IPS DF 4.7 (cell line): ENCODE results near the gene ZXDC.

Experiments used
- DNase-seq: peaks from one replicate; pipeline ENCODE4 v3.0.0-alpha.2; 2013; ENCODE audit warnings: low spot score; ENCODE audit errors: extremely low read depth

The ZXDC gene

DNA sequence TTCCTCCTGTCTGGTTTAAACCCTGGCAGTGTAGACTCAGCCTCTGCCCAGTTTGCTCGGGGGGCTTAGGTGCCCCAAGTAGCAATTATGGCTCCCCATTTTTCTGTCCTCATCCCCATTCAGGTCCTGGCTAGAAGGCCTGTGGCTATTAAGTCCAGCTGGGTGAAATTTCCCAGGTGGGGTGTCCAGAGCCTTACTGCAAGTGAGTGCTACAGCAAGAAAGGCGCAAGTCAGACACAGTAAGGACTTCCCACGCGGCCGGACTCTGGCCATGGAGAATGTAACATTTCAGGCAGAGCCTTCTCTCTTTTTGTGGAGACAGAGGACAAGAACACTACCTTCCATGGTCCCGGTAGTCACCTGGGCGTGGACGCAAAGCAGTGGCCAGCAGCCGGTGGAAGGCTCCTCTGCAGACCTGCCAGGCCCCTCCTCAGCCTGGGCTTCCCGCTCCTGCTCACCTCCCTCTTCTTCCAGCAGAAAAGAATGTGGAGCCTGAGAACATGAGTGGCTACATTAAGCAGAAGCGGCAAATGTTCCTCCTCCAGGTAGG lies 57.6 kb downstream of the ZXDC start:
- DNase-seq, result no peak

DNA sequence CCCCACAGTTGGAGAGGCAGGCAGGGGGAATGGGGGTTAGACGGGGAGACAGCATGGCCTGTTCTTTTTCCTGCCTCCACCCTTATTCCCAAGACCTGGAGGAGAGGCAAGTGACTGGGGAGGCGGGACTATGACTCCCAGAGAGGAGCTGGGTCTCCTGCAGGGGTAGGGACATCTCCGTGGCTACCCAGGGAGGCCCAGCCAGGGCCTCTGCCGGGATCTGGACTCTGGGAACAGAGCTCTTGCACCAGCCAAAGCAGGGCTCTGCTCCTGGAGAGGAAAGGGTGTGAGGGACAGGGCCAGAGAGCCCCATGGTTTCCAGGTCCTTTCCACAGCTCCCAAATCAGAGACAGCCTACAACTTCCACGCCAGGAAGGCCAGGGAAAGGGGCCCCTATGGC lies 58.2 kb downstream of the ZXDC start:
- no peak for DNase-seq

DNA sequence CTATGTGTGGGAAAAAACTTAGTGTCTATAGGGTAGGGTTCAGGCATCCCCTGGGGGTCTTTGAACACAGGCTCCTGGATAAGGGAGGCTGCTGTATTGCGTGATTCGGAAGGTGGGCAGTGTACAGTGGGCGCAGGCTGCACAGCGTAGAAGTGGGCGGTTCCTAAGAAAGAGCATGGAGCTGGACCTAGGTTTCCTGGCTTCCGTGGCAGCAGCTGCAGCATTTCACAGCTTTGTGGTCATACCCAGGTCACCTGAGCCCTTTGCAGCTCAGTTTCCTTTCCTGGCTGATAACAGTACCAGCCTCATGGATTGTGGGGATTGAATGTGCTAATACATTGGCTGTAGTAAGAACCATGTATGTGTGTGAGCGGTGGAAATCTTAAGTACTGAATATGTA lies 58.7 kb downstream of the ZXDC start:
- no peak for DNase-seq

DNA sequence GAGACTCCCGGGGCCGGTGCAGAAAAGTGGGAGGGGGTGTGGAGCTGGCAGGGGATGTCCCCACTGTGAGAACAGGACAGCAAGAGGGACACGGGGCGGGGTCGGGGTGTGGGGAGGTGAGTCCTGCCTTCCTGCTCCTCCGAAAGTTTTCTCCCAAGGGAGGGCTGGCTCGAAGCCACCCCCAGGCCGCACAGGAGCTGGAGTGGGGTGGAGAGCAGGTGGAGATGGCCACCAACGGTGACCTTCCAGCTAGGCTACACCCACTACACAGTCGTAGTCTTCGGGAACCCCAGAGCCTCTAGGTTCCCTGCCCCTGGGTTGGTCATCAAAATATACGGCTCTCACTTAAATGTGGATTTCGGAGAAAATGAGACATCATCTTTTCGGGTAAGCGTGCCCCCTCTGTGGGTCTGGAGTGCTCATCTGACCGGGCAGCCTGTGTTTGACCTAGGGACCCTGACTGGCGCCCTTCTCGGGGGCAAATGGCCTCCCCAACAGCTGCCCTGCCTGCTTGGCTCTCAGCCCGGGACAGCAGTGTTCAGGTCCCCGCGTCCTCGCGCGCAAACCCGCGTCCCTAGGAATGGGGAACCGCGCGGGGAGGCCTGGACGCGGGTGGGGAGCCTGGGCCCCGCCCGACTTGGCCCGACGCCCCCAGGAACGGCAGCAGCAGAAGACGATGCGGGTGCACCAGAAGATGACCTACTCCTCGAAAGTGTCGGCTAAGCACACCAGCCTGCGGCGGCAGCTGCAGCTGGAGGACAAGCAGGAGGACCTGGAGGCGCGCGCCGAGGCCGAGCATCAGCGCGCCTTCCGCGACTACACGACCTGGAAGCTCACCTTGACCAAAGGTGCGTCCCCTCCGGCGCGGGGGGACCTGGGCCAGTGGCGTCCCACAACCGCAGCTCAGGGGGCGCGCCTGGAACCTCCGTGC lies 59.8 kb downstream of the ZXDC start:
- DNase-seq, result no peak

DNA sequence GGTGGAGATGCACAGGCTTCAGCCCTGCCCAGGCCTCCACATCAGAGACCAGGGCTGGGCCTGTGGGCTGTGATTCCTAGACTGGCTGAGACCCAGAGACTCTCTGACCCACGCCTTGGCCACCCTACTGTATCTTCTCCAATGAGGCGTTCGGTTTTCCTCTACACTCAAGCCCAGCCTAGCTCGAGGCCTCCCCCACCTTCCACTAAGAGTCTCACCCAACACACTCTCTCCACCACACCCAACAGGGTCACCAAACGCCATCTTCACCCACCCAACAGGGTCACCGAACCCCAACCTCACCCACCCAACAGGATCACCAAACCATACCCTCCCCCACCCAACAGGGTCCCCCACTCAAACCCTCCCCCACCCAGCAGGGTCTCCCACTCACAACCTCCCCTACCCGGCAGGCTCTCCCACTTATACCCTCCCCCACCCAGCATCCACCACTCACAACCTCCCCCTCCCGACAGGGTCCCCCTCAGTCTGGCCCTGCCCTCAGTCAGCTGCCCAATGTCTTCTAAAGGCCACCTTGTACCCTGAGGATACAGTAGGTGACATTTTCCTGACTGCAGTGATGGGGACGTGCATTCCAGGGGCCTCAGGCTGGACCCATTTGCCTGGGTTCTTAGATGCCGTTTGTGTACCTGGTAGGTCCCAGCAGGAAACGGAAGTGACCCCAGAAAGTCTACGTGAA lies 60.6 kb downstream of the ZXDC start:
- DNase-seq, result no peak

DNA sequence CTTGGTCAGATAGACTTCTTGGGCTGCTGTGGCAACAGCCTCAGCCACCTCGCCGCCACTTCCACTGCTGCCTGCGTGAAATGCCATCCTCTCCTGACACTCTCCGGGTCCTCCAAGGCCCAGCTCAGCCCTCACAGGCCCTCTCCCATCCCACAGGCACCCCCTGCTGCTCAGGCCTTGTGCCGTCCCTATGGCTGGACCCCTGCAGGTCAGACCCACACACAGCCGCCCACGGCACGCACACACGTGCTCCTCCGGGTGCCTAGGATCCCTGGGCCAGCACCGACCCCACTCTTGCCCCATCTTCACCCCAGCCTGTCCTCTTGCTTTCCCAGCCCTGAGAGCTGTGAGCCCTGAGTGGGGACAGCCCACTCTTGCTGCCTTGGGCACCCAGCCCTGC lies 61.3 kb downstream of the ZXDC start:
- DNase-seq, result no peak

DNA sequence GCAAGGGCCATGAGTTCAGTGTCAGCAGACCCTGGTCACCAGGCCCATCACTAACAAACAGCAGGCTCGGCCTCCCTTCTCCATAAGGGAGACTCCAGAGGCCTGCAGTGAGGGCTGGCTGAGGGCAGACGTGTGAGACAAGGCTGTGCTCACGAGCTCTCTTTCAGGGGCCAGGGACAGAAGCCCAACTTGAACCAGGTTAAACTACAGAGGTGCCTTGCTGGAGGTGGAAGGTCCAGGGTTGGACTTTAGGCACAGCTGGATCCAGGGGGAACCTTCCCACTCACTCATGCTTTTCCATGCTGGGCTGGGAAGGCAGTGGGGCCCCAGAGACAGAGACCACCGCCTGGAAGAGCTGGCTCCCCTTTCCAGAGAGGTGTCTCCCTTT lies 62.0 kb downstream of the ZXDC start:
- no peak for DNase-seq

DNA sequence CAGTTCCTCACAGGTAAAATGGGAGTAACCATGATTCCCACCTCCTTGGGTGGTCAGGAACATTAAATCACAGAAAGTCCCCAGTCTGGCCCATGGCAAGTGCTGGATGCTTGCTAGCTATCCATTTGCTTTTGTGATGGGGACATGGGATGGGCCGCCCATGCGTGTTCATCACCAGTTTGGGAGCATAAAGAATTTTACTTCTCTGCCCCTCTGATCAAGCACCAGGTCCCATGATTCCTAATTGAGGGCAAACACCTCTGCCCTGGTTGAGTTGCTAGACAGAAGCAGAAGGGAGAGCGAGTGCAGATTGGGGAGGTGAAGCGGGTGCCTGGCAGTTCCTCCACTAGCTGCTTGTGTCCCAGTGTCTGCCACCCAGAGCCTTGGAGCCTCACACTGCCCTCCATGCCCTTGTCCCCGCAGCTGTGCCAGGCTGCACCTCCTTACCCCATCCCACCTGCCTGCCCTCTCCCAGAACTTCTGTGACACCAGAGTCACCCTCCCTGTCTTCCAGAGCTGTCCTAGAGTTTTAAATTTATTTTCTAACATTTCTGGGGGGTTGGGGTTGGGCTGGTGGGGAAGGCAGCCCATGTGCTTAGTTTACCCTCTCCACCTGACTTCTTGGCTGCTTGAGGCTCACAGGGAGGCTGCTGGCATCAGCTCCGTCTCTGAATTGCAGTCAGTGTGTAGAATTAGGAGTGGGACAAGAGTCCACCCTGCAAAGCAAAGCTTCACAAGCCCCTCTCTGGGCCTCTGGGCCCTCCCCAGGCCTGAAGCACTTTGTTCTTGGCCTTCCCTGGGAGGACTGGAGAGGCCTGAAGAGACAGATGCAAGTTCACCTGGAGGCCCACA lies 62.6 kb downstream of the ZXDC start:
- DNase-seq, result no peak

DNA sequence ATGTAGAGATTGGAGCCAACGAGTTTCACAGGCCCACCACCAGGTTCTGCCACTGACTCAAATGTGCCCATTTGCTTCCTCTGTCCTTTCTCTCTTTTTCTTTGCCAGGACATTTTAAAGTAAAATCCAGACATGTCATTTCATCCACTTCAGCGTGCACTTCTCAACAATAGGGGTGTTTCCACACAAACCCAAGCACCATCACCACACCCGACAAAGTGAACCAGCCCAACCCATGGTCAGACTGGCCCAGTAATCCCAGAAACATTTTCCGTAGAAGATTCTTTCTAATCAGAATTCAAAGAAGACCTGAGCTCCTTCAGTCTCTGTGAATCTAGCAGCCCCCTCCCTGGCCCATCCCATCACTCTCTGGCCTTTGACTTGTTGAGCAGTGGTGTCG lies 67.6 kb downstream of the ZXDC start:
- no peak for DNase-seq

DNA sequence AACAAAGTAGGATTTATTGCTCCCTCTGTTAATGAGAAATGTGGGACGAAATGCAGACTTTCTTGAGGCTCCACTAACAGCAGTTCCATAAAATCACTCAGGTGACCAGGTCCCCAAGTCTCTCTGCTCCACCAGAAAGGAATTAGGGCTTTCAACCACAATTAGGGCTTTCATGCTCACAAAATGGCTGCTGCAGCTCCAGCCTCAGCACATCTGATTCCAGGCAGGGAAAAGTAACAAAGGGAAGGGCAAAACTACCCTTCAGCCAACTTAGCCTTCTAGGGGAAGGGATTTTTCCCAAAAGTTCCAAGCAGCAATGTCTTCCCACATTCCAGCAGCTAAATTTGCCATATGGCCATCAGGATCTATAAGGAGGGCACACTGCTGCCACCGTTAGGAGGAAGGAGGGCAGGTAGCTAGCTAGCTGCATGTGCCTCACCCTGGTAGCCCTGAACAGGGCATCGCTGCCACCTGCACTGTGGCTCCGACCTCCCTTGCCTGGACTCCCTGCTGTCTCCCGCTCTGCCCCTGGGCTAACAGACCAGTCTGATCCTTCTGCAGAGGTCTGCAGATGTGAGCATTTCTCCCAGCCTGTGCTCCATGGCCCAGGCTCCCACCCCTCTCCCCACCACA lies 68.2 kb downstream of the ZXDC start:
- no peak for DNase-seq

DNA sequence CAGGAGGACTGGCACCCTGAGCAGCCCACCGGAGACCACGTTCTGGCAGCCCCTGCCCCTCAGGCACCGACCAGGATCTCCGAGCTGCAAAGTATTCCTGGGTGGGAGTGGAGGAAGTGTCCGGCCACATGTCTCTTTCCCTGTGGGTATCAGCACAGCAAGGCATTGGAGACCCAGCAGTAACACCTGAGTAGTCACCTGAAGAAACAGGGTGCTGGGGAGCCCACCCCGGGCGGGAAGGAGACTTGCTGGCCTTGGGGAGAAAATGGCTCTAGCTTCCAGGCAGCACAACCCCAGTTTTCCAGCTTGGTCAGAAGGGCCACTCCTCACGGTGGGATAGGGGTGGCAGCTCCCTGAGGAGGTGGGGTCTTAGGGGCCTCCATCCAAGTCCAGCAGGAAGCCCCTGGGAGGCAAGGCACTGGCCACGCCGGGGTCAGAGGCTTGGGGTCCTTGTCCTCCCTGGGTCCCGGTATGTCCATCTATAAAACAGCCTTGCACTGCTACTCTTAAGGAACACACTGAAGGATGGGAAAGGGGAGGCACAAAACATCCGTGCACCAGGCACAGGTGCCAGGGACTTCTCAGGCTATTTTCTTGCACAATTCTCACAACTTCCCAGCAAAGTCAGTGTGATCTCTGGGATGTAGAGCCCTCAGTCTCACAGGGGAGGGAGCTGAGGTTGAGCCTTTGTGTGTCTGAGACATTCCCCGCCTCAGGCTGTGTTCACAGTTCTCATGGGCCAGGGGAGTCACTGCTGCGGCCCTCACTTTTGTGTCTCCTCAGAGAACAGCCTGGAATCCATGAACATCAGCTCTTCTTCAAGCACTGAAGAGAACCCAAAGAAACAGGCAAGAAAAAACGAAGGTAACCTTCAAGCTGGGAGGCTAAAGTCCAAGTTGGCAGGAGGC lies 69.0 kb downstream of the ZXDC start:
- DNase-seq, result no peak

DNA sequence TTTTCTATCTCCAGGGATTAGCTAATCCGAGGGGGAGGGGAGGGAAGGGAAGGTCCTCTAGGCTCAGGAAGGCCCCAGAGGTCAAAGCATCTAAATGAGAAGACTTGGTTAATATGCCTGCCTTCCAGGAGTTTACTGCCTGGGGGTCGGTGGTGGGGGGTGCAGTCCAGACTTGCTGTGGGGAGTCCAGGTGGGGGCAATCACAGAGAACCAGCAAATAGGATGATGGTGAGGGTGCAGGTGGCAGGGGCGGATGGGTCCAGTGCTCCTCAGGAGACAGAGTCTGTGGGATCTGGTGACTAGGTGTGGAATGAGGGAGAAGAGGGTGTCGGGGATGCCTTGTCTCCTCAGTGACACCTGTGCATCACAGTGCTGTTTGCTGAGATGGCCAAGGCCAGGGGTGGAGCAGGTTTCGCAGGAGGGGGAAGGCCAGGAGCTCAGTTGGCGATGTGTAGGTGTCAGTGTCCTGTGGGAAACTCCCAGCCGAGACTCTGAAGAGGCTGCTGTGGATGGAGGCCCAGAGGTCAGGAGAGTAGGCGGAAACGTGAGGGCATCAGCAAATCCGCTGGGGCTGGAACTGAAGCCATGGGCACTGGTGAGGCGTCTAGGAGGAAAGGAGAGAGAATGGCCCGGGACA lies 72.9 kb downstream of the ZXDC start:
- no peak for DNase-seq

DNA sequence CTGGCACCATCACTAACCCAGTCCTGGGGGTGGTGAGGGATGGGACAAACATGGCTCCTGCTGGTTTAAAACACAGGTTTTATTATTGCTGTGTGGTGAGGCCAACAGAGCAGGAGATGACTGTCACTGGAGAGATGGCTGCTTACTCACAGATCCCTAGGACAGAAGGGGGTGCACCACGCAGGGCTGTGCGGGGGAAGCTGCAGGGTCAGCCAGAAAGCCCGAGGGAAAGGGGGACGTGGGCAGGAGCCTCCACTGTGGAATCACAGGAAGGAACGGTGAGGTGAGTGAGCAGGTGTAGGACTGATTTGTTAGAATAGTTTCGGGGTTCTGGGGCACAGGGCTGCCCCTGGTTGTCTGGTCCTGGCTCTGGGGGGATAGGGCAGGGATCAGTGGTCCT lies 73.5 kb downstream of the ZXDC start:
- no peak for DNase-seq

DNA sequence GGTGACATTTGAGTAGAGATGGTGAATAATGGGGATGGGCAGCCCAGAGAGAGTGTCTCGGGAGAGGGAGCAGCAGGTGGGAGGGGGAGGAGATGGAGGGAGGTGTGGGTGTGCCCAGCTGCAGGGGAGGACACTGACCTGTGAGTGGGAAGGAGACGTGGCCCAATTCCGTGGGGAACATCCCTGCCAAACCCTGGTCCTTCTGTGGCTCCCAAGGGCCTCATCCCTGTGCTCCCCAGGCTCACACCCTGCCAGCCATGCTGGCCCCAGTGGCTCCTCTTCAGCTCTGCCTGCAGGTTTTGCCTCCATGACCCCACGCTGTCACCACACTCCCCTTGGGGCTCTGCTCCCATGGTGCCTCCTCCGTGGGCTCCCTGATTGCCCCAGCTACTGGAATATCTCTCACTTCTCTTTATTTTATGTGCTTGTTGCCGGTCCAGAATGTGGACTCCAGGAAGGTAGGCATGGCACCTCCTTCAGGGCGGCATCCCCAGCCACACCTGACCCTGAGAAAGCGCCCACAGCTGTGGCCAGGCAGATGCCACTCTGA lies 74.0 kb downstream of the ZXDC start:
- DNase-seq, result no peak

DNA sequence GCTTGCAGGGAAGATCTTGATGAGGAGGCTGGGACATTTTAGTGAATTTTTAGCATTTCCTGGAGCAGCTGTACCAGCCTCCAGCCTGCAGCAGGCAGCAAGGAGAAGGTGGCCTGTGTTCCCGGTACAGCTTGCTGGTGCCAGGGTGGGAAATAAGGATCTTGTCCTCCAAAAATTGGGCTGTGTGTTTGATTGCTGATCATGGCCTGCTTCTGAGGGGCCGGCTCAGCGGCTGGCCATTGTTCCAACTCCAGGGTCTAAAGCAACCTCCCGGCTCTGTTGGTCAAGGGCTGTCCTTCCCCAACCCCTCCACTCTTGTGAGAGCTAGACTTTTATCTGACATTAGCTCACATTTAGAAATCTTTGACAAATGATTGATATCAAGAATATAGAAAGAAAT lies 75.9 kb downstream of the ZXDC start:
- DNase-seq, result no peak

DNA sequence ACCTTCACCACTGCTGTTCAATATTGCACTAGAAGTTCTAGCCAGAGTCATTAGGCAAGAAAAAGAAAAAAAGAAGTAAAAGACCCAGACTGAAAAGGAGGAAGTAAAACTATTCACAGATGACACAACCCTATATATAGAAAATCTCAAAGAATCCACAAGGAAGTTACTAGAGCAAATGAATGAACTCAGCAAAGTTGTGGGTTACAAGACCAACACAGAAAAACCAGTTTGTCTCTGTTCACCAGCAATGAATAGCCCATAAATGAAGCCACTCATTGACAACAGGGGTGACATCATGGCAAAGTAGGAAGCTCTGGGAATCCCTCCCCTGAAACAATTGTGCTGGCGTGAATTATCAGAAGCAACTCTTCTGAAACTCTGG lies 76.3 kb downstream of the ZXDC start:
- DNase-seq, result no peak

DNA sequence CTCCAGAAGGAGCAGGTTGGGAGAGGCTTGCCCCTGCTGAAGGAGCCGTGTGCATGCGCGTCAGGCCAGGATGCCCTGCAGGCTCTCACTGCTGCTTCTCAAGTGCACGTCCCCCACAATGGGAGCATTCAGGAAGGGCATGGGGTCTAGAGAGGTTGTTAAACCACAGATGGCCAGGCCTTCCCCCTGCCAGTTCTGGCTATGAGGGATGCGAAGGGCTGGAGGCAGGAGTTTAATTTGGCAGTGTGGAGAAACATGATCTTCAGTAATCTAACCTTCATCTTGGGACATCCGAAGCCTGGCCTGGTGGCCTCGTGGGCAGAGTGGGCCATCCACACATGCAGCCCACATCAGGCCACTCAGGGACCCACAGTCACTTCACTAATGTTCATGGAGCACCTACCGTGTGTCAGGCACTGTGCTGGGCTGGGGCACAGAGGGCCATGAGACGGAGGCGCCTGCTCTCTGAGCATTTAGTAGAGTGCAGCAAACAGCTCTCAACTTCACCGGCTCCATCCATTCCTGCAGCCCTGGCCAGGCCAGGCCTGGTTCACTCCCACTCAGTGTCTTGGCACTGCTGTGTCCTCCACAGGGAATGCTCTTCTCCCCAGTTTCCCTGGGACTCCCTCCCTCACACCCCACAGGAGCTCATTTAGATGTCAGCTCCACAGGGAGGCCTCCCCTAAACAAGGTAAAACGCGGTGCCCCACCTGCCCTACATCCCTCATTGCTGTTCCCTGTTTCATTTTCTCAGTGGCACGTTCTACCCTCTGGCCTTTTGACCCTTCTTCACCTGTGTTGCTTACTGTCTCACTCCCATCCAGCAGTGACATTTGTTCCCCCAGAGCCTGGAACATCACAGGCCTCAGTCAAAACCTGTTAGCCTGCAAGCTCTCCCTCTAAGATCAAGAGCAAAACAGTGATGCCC lies 77.0 kb downstream of the ZXDC start:
- DNase-seq, result no peak
